AML-193 (cell line): ENCODE data around the gene FOXN3.
A peak's percentile ranks its signal among the peaks of the same experiment; 100 is the strongest.
"Not testable (repeated sequence)": the region's sequence is repeated elsewhere in the genome, so short reads cannot be mapped to it uniquely, and the experiment has no call there.

ENCODE experiments used
- DNase-seq, 2 experiments: peaks; one replicate each; lab custom pipeline; 2025; lab: John Stamatoyannopoulos, UW

The FOXN3 gene

DNA sequence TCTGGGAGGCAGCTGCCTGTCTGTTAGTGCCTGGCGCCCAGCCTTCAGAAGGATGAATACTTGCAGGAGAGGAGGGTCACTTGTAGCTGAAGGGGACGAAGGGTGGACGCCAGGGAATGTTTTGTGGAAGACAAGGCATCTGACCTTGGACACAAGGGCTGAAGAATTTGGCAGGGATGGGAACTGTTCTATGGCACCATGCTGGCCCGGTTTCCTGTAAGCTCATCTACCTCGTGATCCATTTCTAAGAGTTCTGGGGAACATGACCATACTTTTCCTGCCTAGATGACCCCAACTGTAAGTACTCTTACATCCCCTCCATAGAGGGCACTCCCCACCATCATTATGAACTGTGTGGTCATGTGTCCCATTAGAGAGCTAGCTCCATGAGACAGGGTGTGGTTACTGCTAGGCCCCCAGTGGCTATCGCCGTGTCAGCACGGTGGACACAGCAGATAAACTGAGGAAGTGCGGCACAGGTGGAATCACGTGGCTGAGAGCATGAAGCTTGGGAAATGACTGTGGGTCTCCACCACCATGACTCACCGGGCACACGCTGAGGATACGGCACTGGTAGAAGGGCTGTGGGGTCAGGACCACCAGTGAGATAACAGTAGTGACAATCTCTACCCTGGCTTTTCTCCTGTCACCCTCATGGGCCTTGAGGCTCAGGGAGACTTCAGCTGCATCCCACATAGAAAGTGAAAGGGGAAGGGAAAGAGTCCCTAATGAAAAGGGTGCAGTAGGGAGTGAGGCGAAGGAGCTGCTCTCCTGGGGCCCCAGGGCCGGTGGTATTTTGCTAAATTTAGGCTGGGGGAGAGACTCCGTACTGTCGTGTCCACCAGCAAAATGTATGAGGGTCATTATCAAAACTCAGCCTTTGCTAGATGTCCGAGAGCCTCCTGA, 252.6 kb downstream of the FOXN3 start:
- no peak for DNase-seq

DNA sequence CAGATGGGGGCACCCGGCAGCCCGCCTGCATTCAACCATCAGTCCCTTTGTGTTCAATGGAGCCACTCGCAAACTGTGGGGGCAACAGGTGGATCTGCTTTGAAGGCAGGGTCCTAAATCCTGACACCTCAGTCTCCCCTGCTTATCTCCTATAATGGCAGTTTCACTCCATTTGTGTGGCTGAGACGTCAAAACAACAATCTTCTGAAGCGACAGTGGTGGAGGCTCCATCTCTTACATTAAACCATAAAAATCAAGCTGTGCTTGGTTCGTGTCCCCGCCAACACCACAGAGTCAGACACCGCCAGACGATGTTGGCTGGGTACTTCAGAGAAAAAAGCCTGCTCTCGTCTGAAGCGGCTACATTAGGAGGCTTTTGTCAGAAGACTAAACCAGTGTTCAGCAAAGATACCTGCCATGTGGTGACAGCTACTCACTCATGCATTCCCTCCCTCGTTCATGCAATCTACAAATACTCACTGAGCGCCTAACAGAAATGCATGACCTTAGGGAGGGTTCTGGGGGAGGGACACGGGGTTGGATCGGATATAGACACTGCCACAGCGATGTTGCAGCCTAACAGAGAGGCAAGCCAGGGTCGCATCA, 253.9 kb downstream of the FOXN3 start:
- no peak for DNase-seq

DNA sequence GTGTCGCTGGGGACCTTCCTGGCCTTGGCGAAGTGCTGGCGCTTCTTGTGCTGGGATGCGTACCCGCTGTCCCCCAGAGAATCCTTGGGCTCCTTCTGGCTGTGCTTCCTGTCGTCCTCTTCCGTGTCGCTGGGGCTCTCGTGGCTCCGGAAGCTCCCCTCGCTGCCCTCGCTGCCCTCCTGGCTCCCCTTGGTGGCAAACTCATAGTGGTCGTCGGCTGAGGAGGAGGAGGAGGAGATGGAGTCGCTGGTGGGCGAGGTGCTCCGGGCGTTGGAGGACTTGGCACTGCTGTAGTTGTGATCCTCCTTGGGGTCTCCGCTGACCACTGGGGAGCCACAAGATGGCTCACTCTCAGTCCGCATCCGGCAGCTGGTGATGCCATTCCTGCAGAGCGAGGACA, 254.4 kb downstream of the FOXN3 start:
- DNase-seq, result no peak

DNA sequence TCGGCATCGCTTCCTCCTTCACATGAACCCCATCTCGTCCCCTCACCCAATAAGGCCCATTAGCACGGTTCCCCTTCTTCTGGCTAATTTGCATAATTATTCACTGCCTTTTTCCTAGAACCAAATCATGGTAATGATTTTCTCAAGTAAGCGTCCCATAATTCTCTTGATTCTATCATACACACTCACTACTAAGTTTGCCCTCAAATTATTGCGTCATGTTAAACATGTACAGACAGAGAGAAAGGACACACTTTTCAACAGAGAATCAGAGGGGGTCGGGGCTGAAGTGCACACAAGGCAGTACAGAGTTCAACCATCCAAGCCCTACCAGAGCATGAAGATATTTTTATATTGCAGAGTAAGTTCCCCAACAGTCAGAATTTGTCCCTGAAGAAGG, 256.6 kb downstream of the FOXN3 start:
- no peak for DNase-seq

GRCh38 chr14:89158701-89159100, 258.3 kb downstream of the FOXN3 start:
- DNase-seq, result no peak

GRCh38 chr14:89158104-89158503, 258.9 kb downstream of the FOXN3 start:
- not testable (repeated sequence) for DNase-seq

DNA sequence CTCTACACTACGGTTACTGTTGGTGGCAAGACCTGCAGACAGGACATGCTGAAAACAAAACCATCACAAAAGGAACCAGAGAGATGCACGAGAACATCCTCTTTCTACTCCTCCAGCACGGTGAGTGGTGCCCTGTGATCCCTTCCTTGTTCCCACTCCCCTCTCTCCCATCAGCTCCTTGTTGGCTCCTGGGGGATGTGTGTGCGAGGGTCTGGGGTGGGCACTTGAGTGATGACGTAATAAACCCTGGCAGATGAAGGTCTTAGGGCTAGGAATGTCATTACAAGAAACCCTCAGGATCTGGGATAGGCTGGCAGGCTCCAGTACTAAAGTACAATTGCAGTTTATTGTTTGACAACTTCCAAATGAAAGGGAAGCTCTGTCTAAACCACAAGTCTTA, 261.5 kb downstream of the FOXN3 start:
- DNase-seq, result no peak

GRCh38 chr14:89151693-89152092, 265.3 kb downstream of the FOXN3 start:
- DNase-seq, result not testable (repeated sequence)

GRCh38 chr14:89146274-89146673, 270.8 kb downstream of the FOXN3 start:
- DNase-seq, result no peak

DNA sequence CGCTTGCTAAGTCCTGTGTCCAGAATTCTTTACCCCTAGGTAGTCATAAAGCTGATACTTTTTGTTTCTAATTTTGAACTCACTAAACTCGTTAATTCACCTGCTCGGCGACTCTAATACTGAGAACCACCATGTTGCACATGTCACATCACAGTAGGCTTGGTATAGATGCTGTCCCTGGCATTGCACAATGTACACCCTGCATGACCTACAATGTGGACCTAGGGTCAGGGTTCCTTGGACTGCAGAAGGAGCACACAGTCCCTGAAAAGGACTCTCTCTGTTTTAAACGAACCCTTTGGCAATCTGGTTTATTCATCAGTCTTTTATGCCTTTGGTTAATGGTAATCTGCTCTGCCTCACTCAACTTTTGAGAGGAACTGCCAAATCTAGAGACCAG, 272.4 kb downstream of the FOXN3 start:
- DNase-seq, result no peak

- DNase-seq, result no peak
Observed at GRCh38 chr14:89144066-89144465, 273.0 kb downstream of the FOXN3 start.

DNA sequence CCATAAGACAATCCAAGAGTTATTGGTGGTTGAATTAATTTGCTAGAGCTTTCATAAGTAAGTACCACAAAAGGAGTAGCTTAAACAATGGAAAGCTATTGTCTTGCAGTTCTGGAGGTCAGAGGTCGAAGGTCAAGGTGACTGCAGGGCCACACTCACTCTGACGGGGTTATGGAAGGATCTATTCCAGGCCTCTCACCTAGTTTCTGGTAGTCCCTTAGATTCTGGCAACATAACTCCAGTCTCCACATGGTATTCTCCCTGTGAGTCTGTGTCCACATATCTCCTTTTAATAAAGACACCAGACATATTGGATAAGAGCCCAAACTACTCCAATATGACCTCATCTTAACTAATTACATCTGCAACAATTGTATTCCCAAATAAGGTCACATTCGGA, 273.4 kb downstream of the FOXN3 start:
- DNase-seq, result no peak

DNA sequence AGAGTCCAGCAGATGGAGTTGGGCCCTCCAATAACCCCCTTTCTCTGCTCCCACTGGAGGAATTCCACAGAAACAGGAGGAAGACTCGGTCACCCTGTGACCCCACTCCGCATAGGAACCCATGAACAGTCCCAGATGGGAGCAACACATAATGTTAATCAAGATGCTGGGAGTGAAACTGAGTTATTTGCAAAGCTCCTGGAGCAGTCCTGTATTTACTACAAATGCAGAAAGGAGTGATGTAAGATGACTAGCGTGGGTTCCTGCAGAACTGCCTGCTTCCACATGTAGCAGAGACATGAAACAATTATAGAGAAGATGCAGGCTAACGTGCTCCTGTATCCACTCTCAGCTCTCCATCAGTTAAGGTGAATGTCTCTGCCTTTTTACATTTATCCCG, 274.7 kb downstream of the FOXN3 start:
- DNase-seq, result no peak

DNA sequence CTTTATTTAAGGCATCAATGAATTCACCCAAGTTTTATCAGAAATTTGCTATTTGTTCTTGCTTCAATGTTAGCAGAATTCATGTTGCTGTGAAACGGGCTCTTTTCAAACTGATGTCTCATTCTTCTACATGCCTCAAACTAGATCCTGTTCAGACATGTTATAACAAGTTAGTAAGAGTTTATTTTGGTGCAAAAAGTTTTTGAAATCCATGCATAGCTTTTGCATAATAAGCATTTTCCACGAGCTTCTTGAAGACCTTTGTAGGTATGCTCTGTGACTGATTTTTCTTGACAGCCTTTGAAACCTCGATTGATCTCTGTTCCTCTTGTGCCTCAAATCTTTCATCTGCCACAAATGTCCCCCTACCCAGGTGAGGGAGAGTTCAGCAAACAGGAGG, 275.2 kb downstream of the FOXN3 start:
- DNase-seq, result no peak

DNA sequence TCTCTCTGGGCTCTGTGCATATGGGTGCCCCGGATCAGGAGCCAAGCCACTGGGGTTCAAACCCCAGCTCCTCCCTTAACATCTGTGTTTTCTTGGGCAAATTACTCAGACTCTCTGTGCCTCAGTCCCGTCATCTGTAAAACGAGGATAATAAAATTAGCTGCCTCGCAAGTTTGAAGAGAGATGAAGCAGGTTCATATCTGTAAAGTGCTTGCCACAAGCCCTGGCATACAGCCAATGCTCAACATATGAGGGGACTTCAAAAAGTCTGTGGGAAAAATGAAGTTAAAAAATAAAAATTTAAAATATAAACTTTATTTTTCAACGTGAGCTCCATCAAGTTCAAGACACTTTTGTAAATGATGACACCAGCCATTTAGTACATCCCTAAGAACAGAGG, 276.7 kb downstream of the FOXN3 start:
- DNase-seq, result no peak

DNA sequence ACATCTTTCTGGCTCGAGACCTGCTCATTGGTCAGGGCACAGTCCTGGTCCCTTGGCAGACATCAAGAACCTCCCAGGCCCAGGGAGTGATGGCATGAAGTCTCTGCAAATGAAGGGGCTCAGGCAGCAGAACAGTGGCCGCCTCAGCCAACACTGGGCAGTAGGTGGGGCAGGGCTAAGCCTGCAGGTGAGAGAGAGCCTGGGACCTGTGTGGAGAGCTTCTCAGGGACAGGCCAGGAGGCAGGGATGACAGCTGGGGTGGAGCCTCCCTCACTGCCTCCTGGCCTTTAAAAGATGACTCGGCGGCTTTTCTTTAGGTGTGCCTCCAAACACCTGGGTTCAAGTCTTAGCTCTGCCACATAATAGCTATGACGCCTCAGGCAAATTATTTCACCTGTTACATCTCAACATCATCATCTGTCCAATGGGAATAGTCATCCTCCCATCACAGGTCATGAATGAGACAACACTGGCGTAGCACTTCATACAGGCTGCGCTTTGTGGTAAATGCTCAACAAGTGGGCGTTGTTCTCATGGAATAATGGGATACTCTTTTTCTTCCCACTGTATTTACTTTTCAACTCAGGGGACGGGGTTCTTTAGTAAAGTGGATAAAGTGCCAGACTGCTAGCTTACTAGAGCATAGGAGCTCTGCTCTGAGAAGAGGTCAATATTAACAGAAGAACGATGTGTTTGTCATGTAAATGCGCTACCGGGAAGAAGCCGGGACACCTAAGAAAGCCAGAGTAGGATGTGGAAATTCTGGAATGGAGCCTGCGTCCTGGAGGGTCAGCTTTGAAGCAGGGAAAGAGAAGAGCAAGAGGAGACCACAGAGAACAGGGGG, 277.4 kb downstream of the FOXN3 start:
- DNase-seq, result no peak

- DNase-seq, result no peak
Observed at GRCh38 chr14:89138846-89139245, 278.2 kb downstream of the FOXN3 start.

- DNase-seq, result peak; percentile 71 to 73
Observed at GRCh38 chr14:89137526-89138163, 279.4 kb downstream of the FOXN3 start.

DNA sequence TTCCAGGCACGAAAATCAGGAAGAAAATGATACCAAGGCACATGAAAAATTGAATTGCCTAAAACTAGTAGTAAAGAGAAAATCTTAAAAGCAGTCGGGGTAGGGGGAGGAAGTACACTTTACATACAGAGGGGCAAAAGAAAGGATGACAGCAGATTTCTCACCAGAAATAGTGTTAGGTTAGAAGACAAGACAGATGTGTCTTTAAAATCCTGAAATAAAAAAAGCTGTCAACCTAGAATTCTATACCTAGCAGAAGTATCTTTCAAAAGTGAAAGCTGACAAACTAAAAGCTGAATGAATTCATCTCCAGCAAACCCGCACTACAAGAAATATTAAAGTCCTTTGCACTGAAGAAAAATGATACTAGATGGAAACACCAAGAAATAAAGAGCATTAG, 280.4 kb downstream of the FOXN3 start:
- no peak for DNase-seq

DNA sequence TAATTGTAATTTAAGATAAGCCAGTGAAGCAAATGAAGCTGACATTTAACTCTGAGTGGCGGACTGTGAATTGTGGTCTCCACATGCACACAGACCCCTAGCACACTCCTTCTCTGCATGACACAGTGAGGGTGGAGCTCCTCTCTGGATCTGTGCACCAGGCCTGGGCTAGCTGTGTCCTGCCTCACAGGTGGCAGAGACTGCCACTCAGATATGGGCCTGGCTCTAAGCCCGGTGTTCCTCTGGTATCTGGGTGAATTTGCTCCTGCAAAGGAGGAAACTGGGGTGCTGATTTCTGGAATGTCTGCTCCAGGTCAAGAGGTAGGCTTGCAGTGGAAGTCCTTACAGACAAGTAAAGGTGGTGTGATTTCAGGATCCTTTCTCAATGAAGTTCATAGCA, 282.4 kb downstream of the FOXN3 start:
- DNase-seq, result no peak

GRCh38 chr14:89131004-89131750, 285.9 kb downstream of the FOXN3 start:
- no peak for DNase-seq
